Sigmoid colon (tissue), 7 donors: ENCODE data around the gene WNK2. TPM values are rescaled to one million over a fixed set of nuclear protein-coding genes. Genes with fewer than 3 reads are reported as not detected.

ENCODE experiments used
- DNase-seq: peaks from one replicate; pipeline ENCODE4 v3.0.0-alpha.2; 2019
- H3K27ac ChIP-seq, 4 donors: fragments of 200-600 bp; sonication (generic); one replicate each; pipeline ENCODE4 v1.5.1; 2016 to 2019; ENCODE audit warnings: mild to moderate bottlenecking in 1 of 4
- H3K27me3 ChIP-seq, 3 donors: fragments of 200-600 bp; sonication (generic); one replicate each; pipeline ENCODE4 v1.5.1; 2019; ENCODE audit warnings: mild to moderate bottlenecking in 1 of 3
- H3K36me3 ChIP-seq, 4 donors: fragments of 200-600 bp; sonication (generic); one replicate each; pipeline ENCODE4 v1.5.1; 2016 to 2019
- H3K4me1 ChIP-seq, 4 donors: fragments of 200-600 bp; sonication (generic); one replicate each; pipeline ENCODE4 v1.5.1; 2017 to 2019
- H3K4me3 ChIP-seq, 4 donors: fragments of 200-600 bp; sonication (generic); one replicate each; pipeline ENCODE4 v1.5.1; 2017 to 2019; ENCODE audit warnings: mild to moderate bottlenecking in 2 of 4, moderate library complexity in 1 of 4
- H3K9me3 ChIP-seq, 4 donors: fragments of 200-600 bp in 3 of 4; sonication (generic) in 3 of 4; one replicate each; pipeline versions ENCODE4 v1.5.1 to v1.6.1; 2013 to 2019
- EP300 ChIP-seq, 4 donors: sonication (generic); formaldehyde crosslinking; IDR thresholded peaks; one replicate each; pipeline ENCODE4 v1.6.1; 2017; ENCODE audit warnings: antibody characterized with exemption in 4 of 4
- POLR2A ChIP-seq, 2 donors: fragments of 450-650 bp; IDR thresholded peaks; one replicate each; pipeline ENCODE4 v1.6.1; 2016; ENCODE audit warnings: antibody characterized with exemption in 2 of 2, mild to moderate bottlenecking in 2 of 2, moderate library complexity in 2 of 2
- POLR2AphosphoS5 ChIP-seq, 4 donors: sonication (generic); formaldehyde crosslinking; IDR thresholded peaks; one replicate each; pipeline ENCODE4 v1.6.1; 2017; ENCODE audit warnings: antibody characterized with exemption in 4 of 4
- WGBS, 2 donors: extraction: QIAGEN DNeasy Blood & Tissue Kit; methylation state at CpG; one replicate each; pipeline ENCODE4 v1.1.7; 2013; 5-methylcytosine and 5-hydroxymethylcytosine counted together
- intact Hi-C: fragments of 100-400 bp; cut with DNase I; formaldehyde crosslinking; loops from one replicate; pipeline ENCODE4 v1.15.1; 2023
- polyA plus RNA-seq, 3 donors: library from polyadenylated mRNA; stranded (reverse); fragments of 200-250 nt; gene quantifications; one replicate each; pipeline ENCODE4 v1.2.3, GENCODE V29; 2013
- total RNA-seq, 4 donors: library from RNA; depleted of rRNA; stranded (reverse); fragments of >200 nt; gene quantifications; one replicate each; pipeline ENCODE4 v1.1.0, GENCODE V29; 2016
- TF ChIP-seq, protein P1 (sequence below), 4 experiments: fragments of 450-650 bp in 3 of 4; fragments of 200-600 bp in 1 of 4; IDR thresholded peaks; one replicate each; pipeline ENCODE4 v1.5.1; 2016 to 2019; ENCODE audit warnings: antibody characterized with exemption in 4 of 4, mild to moderate bottlenecking in 3 of 4, moderate library complexity in 2 of 4
- donor health status: healthy with polysubstance abuse.
- donor health status: Bipolar disorder and iron deficiency.
- donor health status: healthy.

WNK2 gene
- total and polyA plus RNA-seq, 7 donors: 12.6 to 95.8 (median 20.0) TPM

DNA sequence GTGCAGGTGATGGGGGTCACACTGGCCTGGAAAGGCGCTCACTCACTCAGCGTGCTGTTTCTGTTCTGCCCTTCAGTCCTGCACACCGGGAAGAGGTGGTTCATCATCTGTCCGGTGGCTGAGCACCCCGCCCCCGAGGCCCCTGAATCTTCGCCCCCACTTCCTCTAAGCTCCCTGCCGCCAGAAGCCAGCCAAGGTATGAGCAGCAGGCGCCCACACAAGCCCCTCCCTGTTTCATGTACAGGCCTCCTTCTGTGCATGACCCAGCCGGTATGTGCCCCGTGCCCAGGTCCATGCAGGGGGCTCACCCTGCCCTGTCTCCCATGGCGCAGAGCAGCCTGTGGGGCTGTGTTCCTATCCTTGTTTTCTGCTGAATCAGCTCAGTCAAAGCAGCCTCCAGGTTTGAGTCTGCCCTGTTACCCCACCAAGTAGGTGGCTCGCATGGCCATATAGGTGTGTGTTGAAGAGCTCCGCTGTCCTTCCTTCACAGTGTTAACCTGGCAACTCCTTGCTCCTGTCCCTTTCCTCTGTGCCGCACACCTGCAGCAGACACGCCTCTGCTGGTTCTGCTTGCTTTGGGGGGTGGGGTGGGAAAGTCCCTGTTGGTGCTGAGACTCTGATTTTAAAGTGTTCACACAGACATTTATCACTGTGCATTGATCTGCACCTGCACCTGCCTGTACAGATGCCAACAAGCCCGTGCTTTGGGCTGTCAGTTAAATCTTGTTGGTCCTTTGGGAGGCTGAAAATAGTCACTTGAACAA, 84.8 kb downstream of the WNK2 start:
- WGBS, 2 donors: 13 to 27% methylated on average over 17 of the region's 17 CpGs
- Histone ChIP-seq H3K9me3 (no peaks in the 10 kb centered on the region), H3K4me3 (no peak overlapping the region), H3K4me1 (no peaks in the 10 kb centered on the region), H3K36me3 (peaks cover 29 to 79% (median 38%) of the 10 kb centered on the region in 4 donors), H3K27me3 (no peaks in the 10 kb centered on the region), H3K27ac (no peak overlapping the region)
- intact Hi-C loops: no loop called here
- DNase-seq: peak; percentile 46
- TF ChIP-seq EP300 (IDR thresholded peaks at IDR 0.05) (no peak), POLR2A (IDR thresholded peaks at IDR 0.05) (no peak), POLR2AphosphoS5 (IDR thresholded peaks at IDR 0.05) (no peak)
- TF ChIP-seq, protein P1, sequence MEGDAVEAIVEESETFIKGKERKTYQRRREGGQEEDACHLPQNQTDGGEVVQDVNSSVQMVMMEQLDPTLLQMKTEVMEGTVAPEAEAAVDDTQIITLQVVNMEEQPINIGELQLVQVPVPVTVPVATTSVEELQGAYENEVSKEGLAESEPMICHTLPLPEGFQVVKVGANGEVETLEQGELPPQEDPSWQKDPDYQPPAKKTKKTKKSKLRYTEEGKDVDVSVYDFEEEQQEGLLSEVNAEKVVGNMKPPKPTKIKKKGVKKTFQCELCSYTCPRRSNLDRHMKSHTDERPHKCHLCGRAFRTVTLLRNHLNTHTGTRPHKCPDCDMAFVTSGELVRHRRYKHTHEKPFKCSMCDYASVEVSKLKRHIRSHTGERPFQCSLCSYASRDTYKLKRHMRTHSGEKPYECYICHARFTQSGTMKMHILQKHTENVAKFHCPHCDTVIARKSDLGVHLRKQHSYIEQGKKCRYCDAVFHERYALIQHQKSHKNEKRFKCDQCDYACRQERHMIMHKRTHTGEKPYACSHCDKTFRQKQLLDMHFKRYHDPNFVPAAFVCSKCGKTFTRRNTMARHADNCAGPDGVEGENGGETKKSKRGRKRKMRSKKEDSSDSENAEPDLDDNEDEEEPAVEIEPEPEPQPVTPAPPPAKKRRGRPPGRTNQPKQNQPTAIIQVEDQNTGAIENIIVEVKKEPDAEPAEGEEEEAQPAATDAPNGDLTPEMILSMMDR (IDR thresholded peaks at IDR 0.05): no peak

DNA sequence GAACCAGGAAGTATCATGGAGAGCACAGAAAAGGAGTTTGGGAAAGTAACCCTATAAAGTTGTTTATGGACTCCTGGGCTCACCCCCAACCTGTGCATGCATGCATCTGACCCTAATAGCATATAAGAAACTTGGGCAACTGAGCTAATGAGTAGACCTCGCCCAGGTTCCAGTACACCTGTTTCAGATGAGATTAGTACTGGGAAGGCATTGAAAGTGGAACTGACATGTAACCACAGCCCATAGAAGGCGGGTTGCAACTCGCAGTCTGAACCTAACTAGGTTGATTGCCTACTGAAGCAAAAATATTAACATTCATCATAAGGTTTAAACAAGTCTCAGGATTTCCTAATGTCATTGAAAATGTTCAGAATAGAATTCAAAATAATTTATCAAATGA, 87.0 kb downstream of the WNK2 start:
- WGBS, 2 donors: 57 to 74% methylated on average over 3 of the region's 3 CpGs
- TF ChIP-seq, protein P1 (IDR thresholded peaks at IDR 0.05): no peak
- TF ChIP-seq POLR2AphosphoS5 (IDR thresholded peaks at IDR 0.05) (no peak), EP300 (IDR thresholded peaks at IDR 0.05) (no peak), POLR2A (IDR thresholded peaks at IDR 0.05) (no peak)
- no peak overlapping the region for H3K27ac ChIP-seq
- H3K9me3 ChIP-seq: no peaks in the 10 kb centered on the region
- intact Hi-C loops: no loop called here
- H3K27me3 ChIP-seq: no peaks in the 10 kb centered on the region
- H3K4me3 ChIP-seq: no peak overlapping the region
- no peaks in the 10 kb centered on the region for H3K4me1 ChIP-seq
- peaks cover 25 to 58% (median 32%) of the 10 kb centered on the region in 4 donors for H3K36me3 ChIP-seq
- DNase-seq: no peak

DNA sequence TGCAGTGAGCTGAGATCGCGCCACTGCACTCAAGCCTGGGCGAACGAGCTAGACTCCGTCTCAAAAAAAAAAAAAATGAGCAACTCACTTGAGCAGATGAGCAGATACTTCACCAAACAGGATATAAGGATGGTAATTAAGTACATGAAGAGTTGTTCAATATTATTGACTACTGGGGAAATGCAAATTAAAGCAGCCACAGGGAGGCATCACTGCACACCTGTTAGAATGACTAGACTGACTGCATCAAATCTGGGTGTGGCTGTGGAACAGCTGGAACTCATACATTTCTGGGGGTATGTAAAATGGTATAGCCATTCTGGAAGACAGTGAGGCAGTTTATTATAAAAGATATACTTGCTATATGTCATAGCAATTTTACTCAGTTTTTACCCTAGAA, 93.0 kb downstream of the WNK2 start:
- WGBS, 2 donors: 81 to 91% methylated on average over 5 of the region's 5 CpGs
- no peak for DNase-seq

DNA sequence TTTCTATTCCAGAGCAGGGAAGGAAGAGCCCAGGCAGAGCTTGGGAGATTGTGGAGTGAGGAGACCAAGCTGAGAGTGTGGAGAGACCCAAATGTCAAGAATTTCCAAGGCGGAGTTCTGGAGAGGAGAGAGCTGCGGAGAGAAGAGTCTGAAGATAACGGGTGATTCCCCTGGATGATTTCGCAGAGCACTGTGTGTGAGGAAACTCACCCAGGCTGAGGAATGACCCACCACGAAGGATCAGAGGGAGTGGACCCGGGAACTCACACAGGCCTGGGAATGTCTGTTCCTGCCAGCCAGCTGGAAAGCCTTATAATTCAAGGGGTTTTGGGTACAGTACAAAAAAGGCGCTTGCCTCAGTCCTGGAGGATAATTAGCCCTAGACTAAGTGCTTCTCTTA, 94.2 kb downstream of the WNK2 start:
- 88 to 89% methylated on average over 7 of the region's 7 CpGs for WGBS, 2 donors
- Histone ChIP-seq H3K4me3 (no peak overlapping the region), H3K36me3 (peaks cover 0 to 10% (median 0%) of the 10 kb centered on the region in 4 donors), H3K27ac (no peak overlapping the region), H3K9me3 (no peaks in the 10 kb centered on the region), H3K4me1 (no peaks in the 10 kb centered on the region), H3K27me3 (no peaks in the 10 kb centered on the region)
- intact Hi-C loops: no loop called here
- TF ChIP-seq POLR2A (IDR thresholded peaks at IDR 0.05) (no peak), POLR2AphosphoS5 (IDR thresholded peaks at IDR 0.05) (no peak), EP300 (IDR thresholded peaks at IDR 0.05) (no peak)
- TF ChIP-seq, protein P1 (IDR thresholded peaks at IDR 0.05): no peak
- DNase-seq: no peak

More for the DNA sequence above, 93.0 kb downstream of the WNK2 start:
- intact Hi-C loops: no loop called here
- TF ChIP-seq, protein P1 (IDR thresholded peaks at IDR 0.05): no peak
- TF ChIP-seq POLR2AphosphoS5 (IDR thresholded peaks at IDR 0.05) (no peak), EP300 (IDR thresholded peaks at IDR 0.05) (no peak), POLR2A (IDR thresholded peaks at IDR 0.05) (no peak)
- no peak overlapping the region for H3K27ac ChIP-seq
- H3K27me3 ChIP-seq: no peaks in the 10 kb centered on the region
- H3K9me3 ChIP-seq: no peaks in the 10 kb centered on the region
- H3K36me3 ChIP-seq: peaks cover 0 to 10% (median 0%) of the 10 kb centered on the region in 4 donors
- no peaks in the 10 kb centered on the region for H3K4me1 ChIP-seq
- H3K4me3 ChIP-seq: no peak overlapping the region
